Measurements from ENCODE around the gene LRRC75B.
A peak's percentile ranks its signal among the peaks of the same experiment; 100 is the strongest.
"Not testable (repeated sequence)": the region's sequence is repeated elsewhere in the genome, so short reads cannot be mapped to it uniquely, and the experiment has no call there.

Gene LRRC75B

GRCh38 chr22:24631430-24632122, 38.7 kb upstream of the LRRC75B start:
- H3K4me1 ChIP-seq (ENCODE audit: control extremely low read depth in 1 of 4, control insufficient read depth in 4 of 4, insufficient read depth in 4 of 4, low read length in 3 of 4) = peaks cover 0 to 44% (median 33%) of the 10 kb centered on the region in 4 experiments
- H3K27me3 ChIP-seq (replicated peaks in 2 of 5; ENCODE audit: control insufficient read depth in 4 of 5, insufficient read depth in 5 of 5, low read length in 4 of 5); CTCF ChIA-PET; H3K36me3 ChIP-seq (ENCODE audit: control insufficient read depth in 4 of 4, insufficient read depth in 4 of 4, low read length in 3 of 4); H3K9me3 ChIP-seq (ENCODE audit: control extremely low read depth in 1 of 5, control insufficient read depth in 4 of 5, insufficient read depth in 2 of 5, low read depth in 1 of 5, low read length in 4 of 5); H3K4me3 ChIP-seq (ENCODE audit: control insufficient read depth in 1 of 7, extremely low read depth in 1 of 7, insufficient read depth in 4 of 7, low read depth in 2 of 7, low read length in 6 of 7); DNase-seq; H3K27ac ChIP-seq (ENCODE audit: insufficient read depth in 1 of 2, low read depth in 1 of 2, low read length in 2 of 2, poor library complexity in 1 of 2, severe bottlenecking in 2 of 2): not testable (repeated sequence)
- POLR2A ChIA-PET = interaction anchor here (0.6 kb wide), 1 partner anchor 93 kb away, joined by 3 read pairs; no protein-coding TSS in a partner anchor
- WGBS (ENCODE audit: insufficient coverage) = 94% methylated on average over 12 of the region's 16 CpGs

DNA sequence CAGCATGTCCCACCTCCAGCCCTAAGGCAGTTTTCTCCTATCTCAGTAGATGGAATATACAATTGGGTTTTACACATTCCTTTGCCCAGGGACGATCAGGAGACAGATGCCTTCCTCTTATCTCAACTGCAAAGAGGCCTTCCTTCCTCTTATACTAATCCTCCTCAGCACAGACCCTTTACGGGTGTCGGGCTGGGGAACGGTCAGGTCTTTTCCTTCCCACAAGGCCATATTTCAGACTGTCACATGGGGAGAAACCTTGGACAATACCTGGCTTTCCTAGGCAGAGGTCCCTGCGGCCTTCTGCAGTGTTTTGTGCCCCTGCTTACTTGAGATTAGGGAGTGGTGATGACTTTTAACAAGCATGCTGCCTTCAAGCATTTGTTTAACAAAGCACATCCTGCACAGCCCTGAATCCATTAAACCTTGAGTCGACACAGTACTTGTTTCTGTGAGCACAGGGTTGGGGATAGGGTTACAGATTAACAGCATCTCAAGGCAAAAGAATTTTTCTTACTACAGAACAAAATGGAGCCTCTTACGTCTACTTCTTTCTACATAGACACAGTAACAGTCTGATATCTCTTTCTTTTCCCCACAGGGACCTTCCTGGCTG, 38.0 kb upstream of the LRRC75B start:
- POLR2A ChIA-PET = interaction anchor here (0.6 kb wide), 1 partner anchor 92 kb away, joined by 3 read pairs; no protein-coding TSS in a partner anchor
- peak in 1 of 3 donors; percentile 3 for DNase-seq

GRCh38 chr22:24629069-24629468, 36.2 kb upstream of the LRRC75B start:
- CTCF ChIA-PET; H3K27me3 ChIP-seq (replicated peaks in 2 of 5; ENCODE audit: control insufficient read depth in 4 of 5, insufficient read depth in 5 of 5, low read length in 4 of 5); DNase-seq; H3K27ac ChIP-seq (ENCODE audit: insufficient read depth in 1 of 2, low read depth in 1 of 2, low read length in 2 of 2, poor library complexity in 1 of 2, severe bottlenecking in 2 of 2); H3K4me3 ChIP-seq (ENCODE audit: control insufficient read depth in 1 of 7, extremely low read depth in 1 of 7, insufficient read depth in 4 of 7, low read depth in 2 of 7, low read length in 6 of 7); H3K36me3 ChIP-seq (ENCODE audit: control insufficient read depth in 4 of 4, insufficient read depth in 4 of 4, low read length in 3 of 4); POLR2A ChIA-PET; H3K9me3 ChIP-seq (ENCODE audit: control extremely low read depth in 1 of 5, control insufficient read depth in 4 of 5, insufficient read depth in 2 of 5, low read depth in 1 of 5, low read length in 4 of 5): not testable (repeated sequence)
- H3K4me1 ChIP-seq (ENCODE audit: control extremely low read depth in 1 of 4, control insufficient read depth in 4 of 4, insufficient read depth in 4 of 4, low read length in 3 of 4) = peaks cover 0 to 29% (median 25%) of the 10 kb centered on the region in 4 experiments
- WGBS (ENCODE audit: insufficient coverage) = 80% methylated on average over 2 of the region's 11 CpGs

More for the DNA sequence above, 38.0 kb upstream of the LRRC75B start:
- H3K9me3 ChIP-seq (ENCODE audit: control extremely low read depth in 1 of 5, control insufficient read depth in 4 of 5, insufficient read depth in 2 of 5, low read depth in 1 of 5, low read length in 4 of 5); H3K27me3 ChIP-seq (replicated peaks in 2 of 5; ENCODE audit: control insufficient read depth in 4 of 5, insufficient read depth in 5 of 5, low read length in 4 of 5); H3K36me3 ChIP-seq (ENCODE audit: control insufficient read depth in 4 of 4, insufficient read depth in 4 of 4, low read length in 3 of 4); H3K27ac ChIP-seq (ENCODE audit: insufficient read depth in 1 of 2, low read depth in 1 of 2, low read length in 2 of 2, poor library complexity in 1 of 2, severe bottlenecking in 2 of 2); H3K4me3 ChIP-seq (ENCODE audit: control insufficient read depth in 1 of 7, extremely low read depth in 1 of 7, insufficient read depth in 4 of 7, low read depth in 2 of 7, low read length in 6 of 7); CTCF ChIA-PET: not testable (repeated sequence)
- 67% methylated on average over 1 of the region's 7 CpGs for WGBS (ENCODE audit: insufficient coverage)
- H3K4me1 ChIP-seq (ENCODE audit: control extremely low read depth in 1 of 4, control insufficient read depth in 4 of 4, insufficient read depth in 4 of 4, low read length in 3 of 4) = peaks cover 0 to 41% (median 33%) of the 10 kb centered on the region in 4 experiments

DNA sequence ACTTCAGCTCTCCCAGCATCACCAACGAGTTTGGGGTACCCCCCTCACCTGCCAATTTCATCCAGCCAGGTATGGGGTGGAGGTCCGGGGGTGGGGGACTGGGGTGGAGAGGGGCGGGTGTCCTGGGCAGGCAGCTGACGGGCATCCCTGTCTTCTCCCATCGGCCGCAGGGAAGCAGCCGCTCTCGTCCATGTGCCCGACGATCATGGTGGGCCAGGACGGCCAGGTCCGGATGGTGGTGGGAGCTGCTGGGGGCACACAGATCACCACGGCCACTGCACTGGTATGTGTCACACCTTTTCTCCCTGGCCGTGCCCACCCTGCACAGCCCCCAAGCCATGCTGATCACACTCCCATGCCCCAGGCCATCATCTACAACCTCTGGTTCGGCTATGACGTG, 35.0 kb upstream of the LRRC75B start:
- H3K9me3 ChIP-seq (ENCODE audit: control extremely low read depth in 1 of 5, control insufficient read depth in 4 of 5, insufficient read depth in 2 of 5, low read depth in 1 of 5, low read length in 4 of 5); H3K4me3 ChIP-seq (ENCODE audit: control insufficient read depth in 1 of 7, extremely low read depth in 1 of 7, insufficient read depth in 4 of 7, low read depth in 2 of 7, low read length in 6 of 7); CTCF ChIA-PET; H3K27ac ChIP-seq (ENCODE audit: insufficient read depth in 1 of 2, low read depth in 1 of 2, low read length in 2 of 2, poor library complexity in 1 of 2, severe bottlenecking in 2 of 2); H3K36me3 ChIP-seq (ENCODE audit: control insufficient read depth in 4 of 4, insufficient read depth in 4 of 4, low read length in 3 of 4); POLR2A ChIA-PET; DNase-seq; H3K27me3 ChIP-seq (replicated peaks in 2 of 5; ENCODE audit: control insufficient read depth in 4 of 5, insufficient read depth in 5 of 5, low read length in 4 of 5): not testable (repeated sequence)
- WGBS (ENCODE audit: insufficient coverage) = no CpG with 5 or more reads among the region's 16 CpGs
- peaks cover 0 to 18% (median 15%) of the 10 kb centered on the region in 4 experiments for H3K4me1 ChIP-seq (ENCODE audit: control extremely low read depth in 1 of 4, control insufficient read depth in 4 of 4, insufficient read depth in 4 of 4, low read length in 3 of 4)

DNA sequence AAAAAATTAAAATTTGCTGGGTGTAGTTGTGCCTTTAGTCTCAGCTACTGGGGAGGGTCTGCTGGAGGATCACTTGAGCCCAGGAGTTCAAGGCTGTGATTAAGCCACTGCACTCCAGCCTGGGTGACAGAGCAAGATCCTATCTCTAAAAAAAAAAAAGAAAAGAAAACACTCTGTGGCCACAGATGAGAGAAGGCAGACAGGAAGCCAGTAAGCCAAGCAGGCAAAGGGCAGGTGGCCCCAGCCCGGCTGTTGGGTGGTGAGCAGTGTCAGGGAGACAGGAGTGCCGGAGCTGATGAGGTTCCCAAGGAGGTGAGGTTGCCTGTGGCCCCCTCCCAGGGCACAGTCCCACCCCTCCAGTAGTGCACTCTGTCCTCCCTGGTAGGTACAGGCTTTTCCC, 29.7 kb upstream of the LRRC75B start:
- peak in 2 of 3 donors; percentile 44 to 56 for DNase-seq
- H3K36me3 ChIP-seq (ENCODE audit: control insufficient read depth in 4 of 4, insufficient read depth in 4 of 4, low read length in 3 of 4); H3K4me3 ChIP-seq (ENCODE audit: control insufficient read depth in 1 of 7, extremely low read depth in 1 of 7, insufficient read depth in 4 of 7, low read depth in 2 of 7, low read length in 6 of 7); H3K27ac ChIP-seq (ENCODE audit: insufficient read depth in 1 of 2, low read depth in 1 of 2, low read length in 2 of 2, poor library complexity in 1 of 2, severe bottlenecking in 2 of 2); CTCF ChIA-PET; POLR2A ChIA-PET; H3K27me3 ChIP-seq (replicated peaks in 2 of 5; ENCODE audit: control insufficient read depth in 4 of 5, insufficient read depth in 5 of 5, low read length in 4 of 5); H3K9me3 ChIP-seq (ENCODE audit: control extremely low read depth in 1 of 5, control insufficient read depth in 4 of 5, insufficient read depth in 2 of 5, low read depth in 1 of 5, low read length in 4 of 5); H3K4me1 ChIP-seq (ENCODE audit: control extremely low read depth in 1 of 4, control insufficient read depth in 4 of 4, insufficient read depth in 4 of 4, low read length in 3 of 4): not testable (repeated sequence)
- 0% methylated on average over 1 of the region's 2 CpGs for WGBS (ENCODE audit: insufficient coverage)

- H3K27me3 ChIP-seq (replicated peaks in 2 of 5; ENCODE audit: control insufficient read depth in 4 of 5, insufficient read depth in 5 of 5, low read length in 4 of 5); H3K4me1 ChIP-seq (ENCODE audit: control extremely low read depth in 1 of 4, control insufficient read depth in 4 of 4, insufficient read depth in 4 of 4, low read length in 3 of 4); POLR2A ChIA-PET; H3K9me3 ChIP-seq (ENCODE audit: control extremely low read depth in 1 of 5, control insufficient read depth in 4 of 5, insufficient read depth in 2 of 5, low read depth in 1 of 5, low read length in 4 of 5); H3K4me3 ChIP-seq (ENCODE audit: control insufficient read depth in 1 of 7, extremely low read depth in 1 of 7, insufficient read depth in 4 of 7, low read depth in 2 of 7, low read length in 6 of 7); H3K36me3 ChIP-seq (ENCODE audit: control insufficient read depth in 4 of 4, insufficient read depth in 4 of 4, low read length in 3 of 4); H3K27ac ChIP-seq (ENCODE audit: insufficient read depth in 1 of 2, low read depth in 1 of 2, low read length in 2 of 2, poor library complexity in 1 of 2, severe bottlenecking in 2 of 2); DNase-seq; CTCF ChIA-PET: not testable (repeated sequence)
- WGBS (ENCODE audit: insufficient coverage) = no CpG with 5 or more reads among the region's 5 CpGs
Observed at GRCh38 chr22:24621244-24621643, 28.4 kb upstream of the LRRC75B start.

DNA sequence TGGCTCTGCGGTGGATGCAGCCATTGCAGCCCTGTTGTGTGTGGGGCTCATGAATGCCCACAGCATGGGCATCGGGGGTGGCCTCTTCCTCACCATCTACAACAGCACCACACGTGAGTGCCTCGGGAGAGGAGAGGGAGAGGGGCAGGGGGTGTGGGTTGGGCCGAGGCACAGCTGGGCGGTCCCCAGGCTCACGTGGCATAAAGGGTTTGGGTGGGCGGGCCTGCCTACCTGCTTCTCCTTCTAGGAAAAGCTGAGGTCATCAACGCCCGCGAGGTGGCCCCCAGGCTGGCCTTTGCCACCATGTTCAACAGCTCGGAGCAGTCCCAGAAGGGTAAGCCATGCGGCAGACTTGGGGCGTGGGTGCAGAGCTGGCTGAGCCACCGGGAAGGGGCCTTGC, 21.9 kb upstream of the LRRC75B start:
- H3K36me3 ChIP-seq (ENCODE audit: control insufficient read depth in 4 of 4, insufficient read depth in 4 of 4, low read length in 3 of 4); H3K27me3 ChIP-seq (replicated peaks in 2 of 5; ENCODE audit: control insufficient read depth in 4 of 5, insufficient read depth in 5 of 5, low read length in 4 of 5); H3K4me1 ChIP-seq (ENCODE audit: control extremely low read depth in 1 of 4, control insufficient read depth in 4 of 4, insufficient read depth in 4 of 4, low read length in 3 of 4); H3K4me3 ChIP-seq (ENCODE audit: control insufficient read depth in 1 of 7, extremely low read depth in 1 of 7, insufficient read depth in 4 of 7, low read depth in 2 of 7, low read length in 6 of 7); H3K9me3 ChIP-seq (ENCODE audit: control extremely low read depth in 1 of 5, control insufficient read depth in 4 of 5, insufficient read depth in 2 of 5, low read depth in 1 of 5, low read length in 4 of 5); POLR2A ChIA-PET; H3K27ac ChIP-seq (ENCODE audit: insufficient read depth in 1 of 2, low read depth in 1 of 2, low read length in 2 of 2, poor library complexity in 1 of 2, severe bottlenecking in 2 of 2); CTCF ChIA-PET; DNase-seq: not testable (repeated sequence)
- 92% methylated on average over 7 of the region's 15 CpGs for WGBS (ENCODE audit: insufficient coverage)

Data from common myeloid progenitor, CD34-positive (primary cell).